Measurements from ENCODE around the gene MATCAP1.
A peak's percentile ranks its signal among the peaks of the same experiment; 100 is the strongest.

MATCAP1 gene

GRCh38 chr16:67207249-67208091 lies 23.7 kb upstream of the MATCAP1 start:
- no peak for DNase-seq

DNA sequence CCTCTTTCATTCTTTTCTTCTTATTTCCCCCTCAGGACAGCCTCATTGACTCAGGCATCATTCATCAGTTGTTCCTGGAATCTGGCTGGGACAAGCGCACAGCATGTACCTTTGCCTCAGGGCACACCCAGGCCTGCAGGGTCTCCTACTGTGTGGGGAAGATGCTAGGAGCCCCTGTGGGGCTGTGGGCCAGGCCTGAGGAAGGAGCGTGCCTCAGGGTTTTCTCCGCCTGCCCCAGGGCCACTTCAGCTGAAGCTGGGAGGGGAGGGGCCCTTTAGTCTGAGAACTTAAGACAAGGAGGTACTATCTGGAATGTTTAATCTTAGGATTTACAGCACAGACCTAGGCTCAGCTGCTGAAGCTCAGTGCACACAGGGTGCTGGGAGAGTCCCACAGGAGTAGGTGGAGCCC lies 23.1 kb upstream of the MATCAP1 start:
- DNase-seq, result no peak

DNA sequence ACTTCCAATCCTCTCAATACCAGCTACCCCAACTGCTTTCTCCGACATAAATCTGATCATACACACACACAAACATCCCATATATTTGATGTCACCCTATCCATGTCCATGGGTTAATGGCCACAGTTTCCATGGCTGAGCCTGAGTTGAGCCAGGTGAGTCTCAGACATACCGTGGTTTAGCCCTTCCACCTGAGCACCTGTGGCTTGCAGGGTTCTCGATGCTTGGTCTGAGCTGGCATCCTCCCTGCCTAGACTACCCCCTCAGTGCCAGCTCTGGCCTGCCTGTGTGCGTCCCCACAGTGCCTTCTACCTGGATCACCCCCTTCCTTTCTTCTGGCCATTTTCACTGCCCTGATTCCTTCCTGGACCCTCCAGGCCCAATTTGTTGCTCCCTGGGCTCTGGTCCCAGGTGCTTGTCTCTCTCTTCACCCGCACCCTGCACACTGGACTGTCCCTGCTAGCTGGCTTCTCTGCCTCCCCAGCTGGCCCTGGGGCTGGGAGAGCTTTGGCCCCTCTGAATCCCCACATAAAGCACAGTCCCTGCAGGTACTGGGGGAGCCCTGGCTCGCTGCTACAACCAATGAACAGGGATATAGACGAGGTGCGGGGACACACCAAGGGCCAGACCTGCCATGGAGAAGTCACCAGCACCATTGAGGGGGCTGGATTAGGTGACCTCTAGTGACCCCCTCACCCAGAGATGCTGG lies 22.5 kb upstream of the MATCAP1 start:
- DNase-seq, result no peak

DNA sequence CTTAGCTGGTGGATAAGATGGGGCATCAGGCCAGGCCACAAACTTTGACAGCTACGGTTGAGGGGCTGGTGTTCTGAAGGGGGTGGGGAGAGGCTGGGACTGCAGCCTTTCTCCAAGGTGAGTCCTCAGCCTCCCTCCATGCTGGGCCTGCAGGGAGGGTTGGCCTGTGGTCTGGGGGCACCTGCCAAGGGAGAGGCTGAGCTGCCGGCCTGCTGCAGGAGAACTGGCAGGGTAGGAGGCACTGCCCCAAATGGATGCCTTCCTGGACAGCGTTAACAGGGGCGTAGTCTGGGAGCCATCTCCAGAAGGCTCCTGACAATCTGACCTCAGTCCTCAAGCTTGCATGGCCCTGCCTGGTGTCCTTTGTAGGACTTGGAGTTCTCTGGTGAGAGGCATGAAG lies 20.3 kb upstream of the MATCAP1 start:
- DNase-seq, result no peak

DNA sequence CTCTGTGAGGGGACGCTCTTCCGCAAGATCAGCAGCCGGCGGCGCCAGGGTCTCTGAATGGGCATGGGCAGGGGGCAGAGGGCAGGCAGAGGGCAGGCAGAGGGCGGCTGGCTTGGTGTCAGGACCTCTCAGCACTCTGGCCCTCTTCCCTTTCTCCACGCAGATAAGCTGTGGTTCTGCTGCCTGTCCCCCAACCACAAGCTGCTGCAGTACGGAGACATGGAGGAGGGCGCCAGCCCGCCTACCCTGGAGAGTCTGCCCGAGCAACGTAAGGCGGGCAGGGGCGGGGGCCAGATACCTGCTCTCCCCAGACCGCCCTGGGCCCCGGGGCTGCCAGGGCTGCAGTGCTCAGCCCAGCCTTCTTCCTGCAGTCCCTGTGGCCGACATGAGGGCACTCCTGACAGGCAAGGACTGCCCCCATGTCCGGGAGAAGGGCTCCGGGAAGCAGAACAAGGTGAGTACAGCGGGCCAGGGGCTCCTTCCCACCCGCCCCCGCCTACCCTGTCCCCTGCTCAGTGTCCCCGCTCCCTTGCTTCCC lies 19.3 kb upstream of the MATCAP1 start:
- no peak for DNase-seq

DNA sequence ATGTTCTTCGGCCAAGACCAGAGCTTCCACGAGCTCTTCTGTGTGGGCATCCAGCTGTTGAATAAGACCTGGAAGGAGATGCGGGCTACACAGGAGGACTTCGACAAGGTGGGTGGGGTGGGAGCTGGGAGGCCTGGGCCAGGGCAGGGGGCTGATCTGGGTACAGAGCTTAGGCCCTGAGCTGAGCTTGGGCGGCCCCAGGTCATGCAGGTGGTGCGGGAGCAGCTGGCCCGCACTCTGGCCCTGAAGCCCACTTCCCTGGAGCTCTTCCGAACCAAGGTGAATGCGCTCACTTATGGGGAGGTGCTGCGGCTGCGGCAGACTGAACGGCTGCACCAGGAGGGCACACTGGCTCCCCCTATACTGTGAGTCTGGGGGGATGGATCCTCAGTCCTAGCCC lies 18.7 kb upstream of the MATCAP1 start:
- DNase-seq, result no peak

DNA sequence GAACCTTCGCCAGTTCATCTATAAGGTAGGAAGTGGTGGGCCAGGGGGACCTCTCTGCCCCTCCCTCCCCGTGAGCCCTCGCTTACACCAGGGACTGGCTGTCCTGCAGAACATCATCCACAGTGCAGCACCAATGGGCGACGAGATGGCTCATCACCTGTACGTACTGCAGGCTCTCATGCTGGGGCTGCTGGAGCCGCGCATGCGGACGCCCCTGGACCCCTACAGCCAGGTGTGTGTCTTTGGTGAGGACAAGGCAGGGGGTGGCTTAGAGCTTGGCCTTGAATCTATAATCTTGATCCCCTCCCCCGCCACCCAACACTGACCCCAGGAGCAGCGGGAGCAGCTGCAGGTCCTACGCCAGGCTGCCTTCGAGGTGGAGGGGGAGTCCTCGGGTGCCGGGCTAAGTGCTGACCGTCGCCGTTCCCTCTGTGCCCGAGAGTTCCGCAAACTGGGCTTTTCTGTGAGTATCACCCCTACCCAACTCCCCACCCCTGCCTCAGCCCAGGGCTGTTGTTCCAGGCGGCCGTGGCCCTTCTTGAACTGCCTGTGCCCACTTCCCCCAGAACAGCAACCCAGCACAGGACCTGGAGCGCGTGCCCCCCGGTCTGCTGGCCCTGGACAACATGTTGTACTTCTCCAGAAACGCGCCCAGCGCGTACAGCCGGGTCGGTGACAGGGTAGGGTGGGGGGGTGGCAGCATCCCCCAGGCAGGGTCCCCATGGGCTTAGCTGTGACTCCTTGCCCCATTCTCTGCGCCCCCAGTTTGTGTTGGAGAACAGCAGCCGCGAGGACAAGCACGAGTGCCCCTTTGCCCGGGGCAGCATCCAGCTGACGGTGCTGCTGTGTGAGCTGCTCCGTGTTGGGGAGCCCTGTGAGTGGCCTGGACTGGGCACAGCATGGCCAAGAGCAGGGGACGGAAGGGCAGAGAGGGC lies 17.9 kb upstream of the MATCAP1 start:
- no peak for DNase-seq

DNA sequence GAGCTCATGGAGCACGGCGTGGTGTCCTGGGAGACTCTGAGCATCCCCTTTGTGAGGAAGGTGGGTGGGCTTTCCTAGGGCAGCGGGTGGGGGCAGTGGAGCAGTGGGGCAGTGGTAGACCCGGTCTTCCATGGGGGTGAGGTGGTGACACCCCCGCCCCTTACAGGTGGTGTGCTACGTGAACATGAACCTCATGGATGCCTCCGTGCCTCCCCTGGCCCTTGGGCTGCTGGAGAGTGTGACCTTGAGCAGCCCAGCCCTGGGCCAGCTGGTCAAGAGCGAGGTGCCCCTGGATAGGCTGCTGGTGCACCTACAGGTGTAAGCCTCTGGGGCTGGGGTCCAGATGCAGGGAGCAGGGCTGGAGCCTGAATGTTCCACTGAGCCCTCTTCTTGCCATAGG lies 16.7 kb upstream of the MATCAP1 start:
- DNase-seq, result no peak

DNA sequence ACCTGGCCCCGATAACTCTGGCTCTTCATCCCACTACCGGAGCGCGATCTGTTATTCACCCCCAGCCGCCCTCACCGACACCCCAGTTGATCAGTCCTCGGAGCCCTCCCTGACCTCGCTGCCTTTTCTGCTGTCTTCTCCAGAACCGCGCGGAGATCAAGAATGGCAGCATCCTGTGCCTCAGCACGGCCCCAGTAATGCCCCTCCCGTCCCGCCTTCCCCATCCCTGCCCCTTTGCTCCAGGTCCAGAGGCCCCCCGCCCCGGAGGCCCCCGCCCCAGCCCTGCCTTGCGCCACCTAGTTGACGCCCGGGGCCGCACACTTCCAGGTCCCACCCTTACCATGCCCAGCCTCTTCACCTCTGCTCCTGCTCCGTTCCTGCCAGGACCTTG lies 16.0 kb upstream of the MATCAP1 start:
- no peak for DNase-seq

GRCh38 chr16:67199011-67199807 lies 15.4 kb upstream of the MATCAP1 start, which contains the start of gene ELMO3:
ELMO3 (plus strand) TSS chr16:67199131; CDS start chr16:67199327, 196 bp downstream.
- no peak for DNase-seq

DNA sequence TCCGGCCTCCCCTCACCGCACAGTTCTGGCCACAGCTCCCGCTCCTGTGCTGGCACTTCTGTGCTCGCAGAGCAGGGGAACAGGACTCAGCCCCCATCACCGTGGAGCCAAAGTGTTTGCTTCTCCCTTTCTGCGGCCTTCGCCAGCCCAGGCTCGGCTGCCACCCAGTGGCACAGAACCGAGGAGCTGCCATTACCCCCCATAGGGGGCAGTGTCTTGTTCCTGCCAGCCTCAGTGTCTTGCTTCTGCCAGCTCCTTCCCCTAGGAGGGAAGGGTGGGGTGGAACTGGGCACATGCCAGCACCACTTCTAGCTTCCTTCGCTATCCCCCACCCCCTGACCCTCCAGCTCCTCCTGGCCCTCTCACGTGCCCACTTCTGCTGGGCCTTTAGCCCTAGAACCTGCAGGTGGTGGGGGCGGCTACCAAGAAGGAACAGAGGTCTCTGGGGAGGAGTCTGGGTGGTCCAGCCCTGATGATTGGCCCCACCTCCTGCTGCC lies 14.5 kb upstream of the MATCAP1 start:
- no peak for DNase-seq

DNA sequence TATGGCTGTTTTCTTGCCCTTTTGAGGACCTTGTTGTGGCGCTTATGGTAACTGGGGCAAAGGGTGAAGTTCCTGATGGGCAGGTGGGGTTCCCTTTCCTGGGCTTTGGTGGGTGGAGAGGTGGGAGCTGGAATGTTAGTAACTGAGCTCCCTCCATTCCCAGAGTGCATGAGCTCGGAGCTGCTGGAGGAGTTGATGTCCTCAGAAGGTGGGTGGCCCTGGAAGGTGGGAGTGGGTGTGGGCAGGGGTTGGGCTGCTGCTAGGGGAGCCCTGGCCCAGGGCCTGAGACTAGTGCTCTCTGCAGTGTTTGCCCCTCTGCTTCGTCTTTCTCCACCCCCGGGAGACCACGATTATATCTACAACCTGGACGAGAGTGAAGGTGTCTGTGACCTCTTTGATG lies 13.9 kb upstream of the MATCAP1 start:
- DNase-seq, result no peak

- no peak for DNase-seq
Measured at GRCh38 chr16:67196881-67197280, 13.1 kb upstream of the MATCAP1 start.

DNA sequence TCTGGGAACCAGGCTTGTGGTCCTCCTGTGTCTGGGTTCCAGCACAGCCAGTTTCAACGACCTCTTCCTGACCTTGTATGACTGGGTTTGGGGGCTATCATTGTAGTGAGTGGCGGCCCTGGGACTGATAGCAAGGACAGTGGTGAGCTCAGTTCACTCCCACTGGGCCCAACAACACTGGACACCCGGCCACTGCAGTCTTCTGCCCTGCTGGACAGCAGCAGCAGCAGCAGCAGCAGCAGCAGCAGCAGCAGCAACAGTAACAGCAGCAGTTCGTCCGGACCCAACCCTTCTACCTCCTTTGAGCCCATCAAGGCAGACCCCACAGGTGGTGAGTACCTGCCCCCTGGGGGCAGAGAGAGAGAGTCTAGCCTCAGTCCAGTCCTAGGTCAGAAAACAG lies 11.9 kb upstream of the MATCAP1 start:
- no peak for DNase-seq

GRCh38 chr16:67194260-67194659 lies 10.5 kb upstream of the MATCAP1 start:
- no peak for DNase-seq

DNA sequence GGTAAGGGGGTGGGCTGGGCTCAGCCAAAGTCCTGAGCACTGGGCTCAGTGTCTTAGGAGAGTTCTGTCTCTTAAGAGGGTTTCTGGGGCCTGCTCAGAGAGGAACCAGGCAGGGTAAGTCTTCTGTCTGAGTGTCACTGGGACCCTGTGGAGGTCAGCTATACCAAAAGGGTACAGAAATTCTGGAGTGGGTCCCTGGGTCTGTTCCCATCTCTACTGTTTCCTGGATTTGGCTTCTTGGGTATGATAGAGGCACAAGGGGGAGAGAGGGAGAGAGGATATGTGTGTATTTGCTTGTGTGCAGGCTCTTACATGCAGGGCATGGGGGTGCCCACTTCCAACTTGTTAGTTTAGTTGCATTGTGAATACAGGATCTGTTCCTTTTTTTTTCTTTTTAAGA lies 9.8 kb upstream of the MATCAP1 start:
- DNase-seq, result no peak

- no peak for DNase-seq
Measured at GRCh38 chr16:67192781-67193361, 9.1 kb upstream of the MATCAP1 start.

GRCh38 chr16:67191995-67192681 lies 8.4 kb upstream of the MATCAP1 start, which contains the start of gene E2F4:
E2F4 (plus strand) TSS chr16:67192155; CDS start chr16:67192228, 73 bp downstream.
- DNase-seq, result peak; percentile 86

GRCh38 chr16:67191411-67191994 lies 7.7 kb upstream of the MATCAP1 start:
- DNase-seq, result no peak
